Left renal pelvis (tissue), 4 donors: ENCODE measurements around the gene OR10A6. TPM values are rescaled to one million over a fixed set of nuclear protein-coding genes. Genes with fewer than 3 reads are reported as not detected.

Source experiments
- DNase-seq, 4 donors: peaks; one replicate each; pipeline ENCODE4 v3.0.0-alpha.2; 2013; ENCODE audit warnings: low read depth in 4 of 4, low spot score in 3 of 4
- polyA plus RNA-seq, 4 donors: library from polyadenylated mRNA; unstranded; fragments of 120-200 nt; gene quantifications; one replicate each; pipeline ENCODE4 v1.2.1, GENCODE V29; 2013; ENCODE audit not compliant: insufficient read length in 4 of 4

The OR10A6 gene
- polyA plus RNA-seq, 4 donors, result 0.04 to 0.15 TPM; not detected in 2

GRCh38 chr11:7882860-7883259 is 48.2 kb downstream of the OR10A6 start:
- DNase-seq, result no peak

Other genes with a start within 250 kb of the OR10A6 start
- gene OVCH2, start 224.8 kb downstream of the OR10A6 start, polyA plus RNA-seq, result 1 to 10 TPM in 3 of 4 donors, not detected in 1; 4.6 to 7.7 (median 6.1) TPM
- gene OR5P2, start 134.3 kb downstream of the OR10A6 start, polyA plus RNA-seq, result not detected
- not detected for gene OR5P3, start 100.4 kb downstream of the OR10A6 start, polyA plus RNA-seq
- gene OR10A3, start 10.4 kb upstream of the OR10A6 start, polyA plus RNA-seq, result under 1 TPM in 2 of 4 donors, not detected in 2; 0.10 to 0.13 TPM
- not detected for gene NLRP10, start 34.2 kb upstream of the OR10A6 start, polyA plus RNA-seq
- gene EIF3F, start 56.1 kb upstream of the OR10A6 start, polyA plus RNA-seq, result 100 to 1,000 TPM; 283 to 343 (median 321) TPM
- 10 to 100 TPM; 23.4 to 28.6 (median 24.9) TPM for gene TUB, start 149.9 kb upstream of the OR10A6 start, polyA plus RNA-seq
- 10 to 100 TPM in 3 of 4 donors, 1 to 10 TPM in 1; 6.6 to 18.1 (median 12.5) TPM for gene RIC3, start 237.8 kb upstream of the OR10A6 start, polyA plus RNA-seq